Measurements from ENCODE around the gene DZIP1L. TPM values are rescaled to one million over a fixed set of nuclear protein-coding genes. Genes with fewer than 3 reads are reported as not detected.

DZIP1L gene
- total RNA-seq, 2 experiments from 2014 or later, result not detected

DNA sequence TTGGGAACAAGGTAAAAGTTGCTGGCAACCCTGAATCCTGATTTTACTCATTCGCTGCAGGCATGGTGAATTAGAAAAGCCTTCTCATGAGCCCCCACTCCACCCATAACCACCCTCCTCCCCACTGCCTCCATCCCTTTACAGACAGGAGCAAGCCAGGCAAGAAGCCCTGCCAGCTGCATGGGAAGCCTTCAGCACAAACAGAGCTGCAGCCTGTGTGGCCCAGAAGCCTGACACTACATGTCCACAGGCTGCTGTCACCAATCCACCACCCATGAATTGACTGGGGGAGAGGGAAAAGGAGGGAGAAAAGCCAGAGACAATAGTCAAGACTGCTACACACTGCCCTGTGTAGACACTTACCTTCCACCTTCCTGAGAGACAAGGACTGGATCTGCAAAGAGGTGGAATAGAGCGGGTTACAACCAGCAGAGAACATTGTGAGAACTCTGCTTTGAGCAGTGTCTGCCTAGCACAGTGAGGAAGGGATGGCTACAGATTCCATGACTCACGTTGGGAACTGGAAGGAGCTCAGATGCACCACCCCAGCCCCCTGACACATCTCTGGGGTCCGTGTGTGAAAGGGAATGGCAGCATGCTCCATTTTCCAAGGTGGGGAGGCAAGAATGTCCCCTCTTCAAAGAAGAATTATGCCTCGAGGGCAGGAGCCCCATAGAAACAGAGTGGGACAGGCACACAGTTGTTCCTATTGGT, 33.9 kb downstream of the DZIP1L start:
- CTCF ChIA-PET, result interaction anchor here (0.6 to 2.6 kb wide), 5 partner anchors 12 to 281 kb away, joined by 3 to 11 read pairs (median 5); no protein-coding TSS in a partner anchor
- intact Hi-C loops (cut with micrococcal nuclease), result loop anchor here (1.0 to 5.0 kb wide), 3 partner anchors 15 to 246 kb away; partner anchors contain the start of genes DBR1 and NME9

DNA sequence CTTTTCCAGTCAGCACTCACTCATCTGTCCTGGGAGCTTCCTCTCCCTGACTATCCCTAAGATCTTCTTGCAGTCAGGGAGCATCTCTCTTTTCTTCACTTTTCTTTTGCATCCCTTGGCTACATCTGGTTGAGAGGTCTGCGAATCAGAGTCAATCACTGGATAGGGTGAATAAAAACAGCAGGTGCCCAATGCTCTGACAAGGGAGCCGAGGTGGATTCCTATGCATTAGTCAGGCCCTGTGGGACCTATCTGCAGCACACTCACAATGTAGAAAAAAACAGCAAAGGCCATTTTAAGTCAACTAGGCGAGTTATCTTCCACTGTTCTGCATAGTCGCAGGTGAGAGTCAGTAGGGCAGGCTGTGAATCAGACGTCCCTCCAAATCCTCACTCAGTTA, 35.5 kb downstream of the DZIP1L start:
- CTCF ChIA-PET, result no interaction called here
- intact Hi-C loops (cut with micrococcal nuclease), result loop anchor here (5.0 kb wide), 1 partner anchor 247 kb away; the partner anchor contains the start of gene NME9
- Mint-ChIP-seq H3K27ac (no peak overlapping the region), H3K9me3 (no peaks in the 10 kb centered on the region), H3K36me3 (ENCODE audit: low read depth) (no peaks in the 10 kb centered on the region), H3K27me3 (ENCODE audit: low read depth) (peaks cover 9% of the 10 kb centered on the region), H3K4me1 (ENCODE audit: low read depth) (peaks cover 29% of the 10 kb centered on the region), H3K4me3 (no peak overlapping the region)
- DNase-seq, result no peak

More for the DNA sequence above, 33.9 kb downstream of the DZIP1L start:
- no peak for DNase-seq
- Mint-ChIP-seq H3K27me3 (ENCODE audit: low read depth) (peaks cover 9% of the 10 kb centered on the region), H3K36me3 (ENCODE audit: low read depth) (no peaks in the 10 kb centered on the region), H3K4me3 (no peak overlapping the region), H3K4me1 (ENCODE audit: low read depth) (peaks cover 29% of the 10 kb centered on the region), H3K27ac (no peak overlapping the region), H3K9me3 (no peaks in the 10 kb centered on the region)

DNA sequence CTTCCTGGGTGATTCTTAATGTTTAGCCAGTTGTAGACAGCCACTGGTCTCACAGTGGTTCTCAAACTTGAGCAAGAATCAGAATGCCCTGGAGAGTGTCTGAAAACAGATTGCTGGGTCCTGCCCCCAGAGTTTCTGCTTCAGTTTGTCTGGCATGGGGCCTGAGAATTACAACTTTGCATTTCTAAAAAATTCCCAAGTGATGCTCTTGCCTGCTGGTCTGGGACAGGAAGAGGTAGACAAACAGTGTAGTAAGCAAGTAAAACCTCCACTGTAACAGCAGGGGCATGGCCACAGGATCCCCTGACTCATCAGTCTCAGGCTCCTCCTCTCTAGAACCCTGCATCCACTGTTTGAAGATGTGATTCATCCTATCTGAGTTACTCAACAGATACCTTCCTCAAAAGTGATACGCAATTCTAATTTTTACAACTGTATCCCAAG, 36.5 kb downstream of the DZIP1L start:
- DNase-seq, result peak; percentile 45
- Mint-ChIP-seq H3K36me3 (ENCODE audit: low read depth) (no peaks in the 10 kb centered on the region), H3K27me3 (ENCODE audit: low read depth) (peaks cover 9% of the 10 kb centered on the region), H3K4me3 (no peak overlapping the region), H3K27ac (no peak overlapping the region), H3K4me1 (ENCODE audit: low read depth) (peaks cover 29% of the 10 kb centered on the region), H3K9me3 (no peaks in the 10 kb centered on the region)
- intact Hi-C loops (cut with micrococcal nuclease), result no loop called here
- CTCF ChIA-PET, result interaction anchor here (0.7 kb wide), 1 partner anchor 40 kb away, joined by 4 read pairs; no protein-coding TSS in a partner anchor

DNA sequence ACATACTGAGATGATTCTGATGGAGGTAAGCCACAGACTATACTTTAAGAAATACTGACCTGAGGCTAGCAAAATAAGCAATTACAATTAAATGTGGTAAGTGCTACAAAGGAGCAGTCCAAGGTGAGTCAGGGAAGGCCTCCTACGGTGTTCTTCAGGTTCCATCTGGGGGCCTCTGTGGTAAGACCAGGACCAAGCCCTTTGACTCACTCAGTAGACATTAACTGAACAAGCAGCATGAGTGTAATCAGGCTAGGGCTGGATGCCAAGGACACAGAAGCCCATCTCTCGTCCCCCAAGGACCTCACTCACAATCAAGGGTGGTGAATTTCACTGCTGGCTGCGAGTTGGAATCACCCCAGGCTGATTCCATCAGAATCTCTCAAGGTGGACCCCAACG, 37.3 kb downstream of the DZIP1L start:
- H3K9me3 Mint-ChIP-seq, result no peaks in the 10 kb centered on the region
- no peak overlapping the region for H3K27ac Mint-ChIP-seq
- peaks cover 9% of the 10 kb centered on the region for H3K27me3 Mint-ChIP-seq (ENCODE audit: low read depth)
- no peaks in the 10 kb centered on the region for H3K36me3 Mint-ChIP-seq (ENCODE audit: low read depth)
- H3K4me3 Mint-ChIP-seq, result no peak overlapping the region
- peaks cover 22% of the 10 kb centered on the region for H3K4me1 Mint-ChIP-seq (ENCODE audit: low read depth)
- intact Hi-C loops (cut with micrococcal nuclease), result no loop called here
- no peak for DNase-seq
- CTCF ChIA-PET, result interaction anchor here (0.7 kb wide), 1 partner anchor 40 kb away, joined by 4 read pairs; no protein-coding TSS in a partner anchor

DNA sequence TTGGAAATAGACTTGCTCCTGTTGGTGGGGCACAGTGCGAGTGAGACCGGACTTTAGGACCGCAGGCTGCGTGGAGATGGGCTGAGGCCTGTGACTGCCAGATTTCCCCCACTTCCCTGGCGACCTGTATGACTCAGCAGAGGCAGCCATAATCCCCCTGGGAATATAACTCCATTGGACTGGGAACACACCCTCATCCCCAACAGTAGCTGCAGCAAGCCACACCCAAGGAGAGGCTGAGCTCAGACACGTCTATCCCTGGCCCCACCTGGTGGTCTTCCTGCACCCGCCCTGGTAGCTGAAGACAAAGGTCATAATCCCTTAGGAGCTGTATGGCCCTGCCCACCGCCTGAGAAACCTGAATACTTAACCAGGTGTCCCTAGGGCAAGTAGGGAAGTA, 42.6 kb downstream of the DZIP1L start:
- Mint-ChIP-seq H3K9me3 (no peaks in the 10 kb centered on the region), H3K4me1 (ENCODE audit: low read depth) (no peaks in the 10 kb centered on the region), H3K4me3 (no peak overlapping the region), H3K36me3 (ENCODE audit: low read depth) (no peaks in the 10 kb centered on the region), H3K27ac (no peak overlapping the region), H3K27me3 (ENCODE audit: low read depth) (peaks cover 10% of the 10 kb centered on the region)
- CTCF ChIA-PET, result interaction anchor here (1.5 to 2.0 kb wide), 2 partner anchors 10 to 45 kb away, joined by 3 to 13 read pairs; no protein-coding TSS in a partner anchor
- DNase-seq, result no peak
- intact Hi-C loops (cut with micrococcal nuclease), result no loop called here

DNA sequence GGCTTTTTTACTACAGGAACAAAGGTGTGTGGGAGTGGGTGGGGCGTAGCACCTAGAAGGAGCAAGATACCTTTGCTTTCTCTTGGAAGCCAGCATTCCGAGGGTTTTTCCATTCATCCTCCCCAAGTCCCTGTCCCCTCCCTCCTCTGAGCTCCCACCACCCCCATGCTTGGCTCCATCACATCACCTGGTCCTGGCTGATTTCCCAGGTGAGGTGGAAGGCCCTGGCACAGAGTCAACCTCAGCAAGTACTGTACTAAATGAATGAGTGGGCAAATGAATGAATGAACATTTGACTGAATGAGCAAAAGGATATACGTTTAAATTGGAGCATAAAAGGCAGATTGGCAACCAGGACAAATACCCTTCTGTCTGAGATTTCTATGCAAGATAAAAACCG, 45.4 kb downstream of the DZIP1L start:
- Mint-ChIP-seq H3K27ac (no peak overlapping the region), H3K4me1 (ENCODE audit: low read depth) (peaks cover 6% of the 10 kb centered on the region), H3K4me3 (no peak overlapping the region), H3K9me3 (no peaks in the 10 kb centered on the region), H3K27me3 (ENCODE audit: low read depth) (peaks cover 10% of the 10 kb centered on the region), H3K36me3 (ENCODE audit: low read depth) (no peaks in the 10 kb centered on the region)
- CTCF ChIA-PET, result interaction anchor here (0.6 to 9.5 kb wide), 12 partner anchors 10 to 846 kb away, joined by 3 to 153 read pairs (median 3); partner anchors contain the start of gene DZIP1L
- no peak for DNase-seq
- intact Hi-C loops (cut with micrococcal nuclease), result no loop called here

DNA sequence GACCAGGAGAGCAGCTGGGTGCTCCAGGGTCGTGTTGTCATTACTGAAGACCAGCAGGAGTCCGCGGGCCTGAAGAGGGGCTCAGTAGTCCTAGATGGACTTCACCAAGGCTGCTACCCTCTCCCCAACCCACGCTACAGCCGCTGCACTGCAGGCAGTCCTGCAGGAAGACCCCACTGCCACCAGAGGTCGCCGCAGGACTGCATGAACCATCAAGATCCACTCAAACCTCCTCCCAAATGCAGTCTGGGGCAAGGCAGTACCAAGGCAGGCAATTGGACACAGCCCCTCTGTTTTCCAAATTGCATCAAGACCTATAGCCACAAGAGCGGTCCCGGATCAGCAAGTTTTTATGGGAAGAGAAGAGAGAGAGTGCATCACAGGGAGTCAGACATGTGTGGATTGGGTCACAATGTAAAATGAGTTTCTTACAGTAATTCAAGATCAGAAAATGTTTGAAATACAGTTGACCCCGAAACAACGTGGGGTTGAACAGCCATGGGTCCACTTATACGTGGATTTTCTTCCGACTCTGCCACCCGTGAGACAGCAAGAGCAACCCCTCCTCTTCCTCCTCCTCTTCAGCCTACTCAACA, 46.7 kb downstream of the DZIP1L start:
- Mint-ChIP-seq H3K4me3 (no peak overlapping the region), H3K9me3 (no peaks in the 10 kb centered on the region), H3K36me3 (ENCODE audit: low read depth) (no peaks in the 10 kb centered on the region), H3K4me1 (ENCODE audit: low read depth) (peaks cover 6% of the 10 kb centered on the region), H3K27ac (no peak overlapping the region), H3K27me3 (ENCODE audit: low read depth) (peaks cover 10% of the 10 kb centered on the region)
- intact Hi-C loops (cut with micrococcal nuclease), result loop anchor here (1.0 to 10.0 kb wide), 6 partner anchors 51 to 848 kb away; partner anchors contain the start of genes CEP70 and ESYT3
- peak; percentile 87 for DNase-seq
- CTCF ChIA-PET, result interaction anchor here (0.5 to 9.5 kb wide), 12 partner anchors 14 to 1140 kb away, joined by 3 to 153 read pairs (median 4); partner anchors contain the start of gene DZIP1L

DNA sequence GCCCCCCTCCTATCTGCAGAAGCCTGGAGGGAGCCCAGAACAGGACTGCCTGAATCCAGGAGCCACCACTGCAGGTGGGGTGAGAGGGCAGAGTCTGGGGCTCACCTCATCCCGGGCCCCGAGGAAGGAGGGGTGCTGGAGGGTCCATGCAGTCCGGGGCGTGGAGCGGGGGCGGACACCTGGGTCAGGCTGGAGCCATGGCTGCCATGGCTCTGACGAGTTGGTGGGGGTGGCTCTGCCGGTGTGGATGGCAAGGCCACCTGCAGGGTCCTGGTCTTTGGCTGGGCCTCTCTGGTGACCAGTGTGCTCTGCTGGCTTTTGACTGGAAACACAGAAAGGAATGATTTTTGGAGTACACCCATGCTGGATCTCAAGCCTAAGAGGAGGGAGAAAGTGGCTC, 47.4 kb downstream of the DZIP1L start:
- intact Hi-C loops (cut with micrococcal nuclease), result loop anchor here (1.0 to 10.0 kb wide), 6 partner anchors 51 to 849 kb away; partner anchors contain the start of genes CEP70 and ESYT3
- DNase-seq, result no peak
- Mint-ChIP-seq H3K9me3 (no peaks in the 10 kb centered on the region), H3K27ac (no peak overlapping the region), H3K27me3 (ENCODE audit: low read depth) (peaks cover 10% of the 10 kb centered on the region), H3K4me1 (ENCODE audit: low read depth) (peaks cover 6% of the 10 kb centered on the region), H3K36me3 (ENCODE audit: low read depth) (no peaks in the 10 kb centered on the region), H3K4me3 (no peak overlapping the region)
- CTCF ChIA-PET, result interaction anchor here (0.5 to 9.5 kb wide), 4 partner anchors 45 to 1140 kb away, joined by 3 to 153 read pairs (median 7); partner anchors contain the start of gene DZIP1L

DNA sequence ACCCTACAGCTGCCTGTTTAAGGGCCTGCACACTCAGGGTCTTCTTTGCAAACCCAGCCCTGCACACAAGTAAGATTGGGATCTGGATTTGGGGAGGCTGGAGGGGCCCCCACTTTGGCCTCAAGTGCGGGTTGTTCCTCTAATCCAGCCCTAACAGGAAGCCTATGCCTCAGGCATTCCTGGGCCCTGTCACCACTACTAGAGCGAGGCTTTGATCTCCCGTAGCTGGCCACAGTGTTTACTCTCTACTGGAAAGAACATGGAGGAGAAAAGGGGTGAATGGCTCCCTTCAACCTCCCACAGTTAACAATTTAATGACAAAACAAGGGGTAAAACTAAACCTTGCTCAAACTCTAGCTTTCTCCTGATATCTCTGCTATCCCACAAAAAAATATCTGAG, 48.4 kb downstream of the DZIP1L start:
- no peak overlapping the region for H3K27ac Mint-ChIP-seq
- CTCF ChIA-PET, result interaction anchor here (0.7 to 9.5 kb wide), 4 partner anchors 51 to 606 kb away, joined by 3 to 153 read pairs (median 4); partner anchors contain the start of genes CEP70 and DZIP1L
- H3K27me3 Mint-ChIP-seq (ENCODE audit: low read depth), result peaks cover 6% of the 10 kb centered on the region
- no peaks in the 10 kb centered on the region for H3K36me3 Mint-ChIP-seq (ENCODE audit: low read depth)
- no peak overlapping the region for H3K4me3 Mint-ChIP-seq
- DNase-seq, result no peak
- H3K4me1 Mint-ChIP-seq (ENCODE audit: low read depth), result peaks cover 6% of the 10 kb centered on the region
- intact Hi-C loops (cut with micrococcal nuclease), result loop anchor here (1.0 to 10.0 kb wide), 7 partner anchors 15 to 525 kb away; partner anchors contain the start of genes CEP70, DBR1, ESYT3 and NME9
- no peaks in the 10 kb centered on the region for H3K9me3 Mint-ChIP-seq

DNA sequence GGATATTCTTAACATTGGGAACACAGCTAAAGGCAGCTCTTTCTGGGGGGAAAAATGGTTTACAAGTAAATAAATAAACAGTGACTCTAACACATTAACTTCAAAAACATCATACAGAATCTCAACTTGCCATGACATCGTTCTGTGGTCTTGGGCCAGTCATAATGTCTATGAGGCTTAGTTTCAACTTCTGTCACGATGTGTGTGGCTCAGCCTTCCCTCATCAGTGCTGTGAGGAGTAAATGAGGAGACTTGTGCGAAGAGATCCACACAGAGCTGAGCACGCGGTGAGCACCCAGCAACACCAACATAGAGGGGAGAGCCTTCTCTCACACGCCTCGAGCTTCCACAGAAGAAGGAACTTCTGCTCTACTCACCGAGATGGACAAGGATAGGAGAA, 49.0 kb downstream of the DZIP1L start:
- H3K36me3 Mint-ChIP-seq (ENCODE audit: low read depth), result no peaks in the 10 kb centered on the region
- peak; percentile 66 for DNase-seq
- H3K27ac Mint-ChIP-seq, result peak overlapping the region; percentile 54
- H3K9me3 Mint-ChIP-seq, result no peaks in the 10 kb centered on the region
- intact Hi-C loops (cut with micrococcal nuclease), result loop anchor here (1.0 to 10.0 kb wide), 7 partner anchors 16 to 526 kb away; partner anchors contain the start of genes CEP70, DBR1, ESYT3 and NME9
- peaks cover 5% of the 10 kb centered on the region for H3K27me3 Mint-ChIP-seq (ENCODE audit: low read depth)
- CTCF ChIA-PET, result interaction anchor here (0.5 to 9.5 kb wide), 5 partner anchors 16 to 528 kb away, joined by 3 to 153 read pairs (median 4); partner anchors contain the start of genes CEP70 and DZIP1L
- H3K4me3 Mint-ChIP-seq, result no peak overlapping the region
- H3K4me1 Mint-ChIP-seq (ENCODE audit: low read depth), result peaks cover 6% of the 10 kb centered on the region

DNA sequence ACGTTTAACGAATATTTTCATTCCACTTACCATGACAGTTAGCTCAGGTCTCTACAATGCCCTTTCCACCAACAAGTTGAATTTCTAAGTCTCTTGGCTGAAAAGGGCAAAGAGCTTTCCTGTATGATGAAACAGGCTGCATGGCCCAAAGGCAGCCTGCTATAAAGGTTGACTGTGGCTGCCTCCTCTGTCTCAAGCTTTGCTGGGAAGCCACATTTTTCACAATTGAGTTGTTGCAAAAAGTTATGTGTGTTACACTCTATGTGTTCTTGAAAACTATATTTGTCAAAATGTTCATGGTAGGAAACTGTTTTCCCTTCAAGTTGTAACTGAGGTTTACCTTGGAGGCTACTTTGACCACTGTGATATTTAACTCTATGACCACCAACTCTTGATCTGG, 49.5 kb downstream of the DZIP1L start:
- Mint-ChIP-seq H3K36me3 (ENCODE audit: low read depth) (no peaks in the 10 kb centered on the region), H3K4me1 (ENCODE audit: low read depth) (peaks cover 6% of the 10 kb centered on the region), H3K9me3 (no peaks in the 10 kb centered on the region), H3K27me3 (ENCODE audit: low read depth) (peaks cover 5% of the 10 kb centered on the region), H3K27ac (peak overlapping the region; percentile 54), H3K4me3 (no peak overlapping the region)
- CTCF ChIA-PET, result interaction anchor here (0.5 to 9.5 kb wide), 6 partner anchors 16 to 528 kb away, joined by 3 to 153 read pairs (median 4); partner anchors contain the start of genes CEP70 and DZIP1L
- peak; percentile 18 for DNase-seq
- intact Hi-C loops (cut with micrococcal nuclease), result loop anchor here (1.0 to 10.0 kb wide), 7 partner anchors 16 to 526 kb away; partner anchors contain the start of genes CEP70, DBR1, ESYT3 and NME9

DNA sequence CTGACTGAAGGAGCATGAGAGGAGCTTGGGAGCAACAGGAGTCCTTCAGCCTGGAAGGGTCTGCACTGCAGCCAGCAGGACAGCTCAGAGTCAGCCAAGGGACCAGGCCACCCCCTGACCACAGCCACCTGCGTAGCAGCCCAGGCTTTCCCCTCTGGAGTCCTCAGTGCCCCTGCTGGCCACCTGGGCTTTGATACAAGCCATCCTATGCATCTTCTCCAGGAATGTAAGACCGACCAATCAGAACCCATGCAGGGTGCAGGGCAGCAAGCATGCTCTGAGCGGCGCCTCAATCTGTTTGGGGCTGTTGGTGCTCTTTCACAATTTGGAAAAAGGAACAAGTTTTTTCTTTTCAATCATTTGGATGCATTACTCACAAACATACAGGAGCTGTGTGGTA, 52.0 kb downstream of the DZIP1L start:
- Mint-ChIP-seq H3K4me1 (ENCODE audit: low read depth) (peaks cover 6% of the 10 kb centered on the region), H3K4me3 (no peak overlapping the region), H3K27me3 (ENCODE audit: low read depth) (peaks cover 1% of the 10 kb centered on the region), H3K9me3 (no peaks in the 10 kb centered on the region), H3K27ac (no peak overlapping the region), H3K36me3 (ENCODE audit: low read depth) (no peaks in the 10 kb centered on the region)
- DNase-seq, result no peak
- CTCF ChIA-PET, result interaction anchor here (9.5 kb wide), 1 partner anchor 54 kb away, joined by 153 read pairs; the partner anchor contains the start of gene DZIP1L
- intact Hi-C loops (cut with micrococcal nuclease), result loop anchor here (10.0 kb wide), 1 partner anchor 231 kb away; no protein-coding TSS in a partner anchor

Measured in activated naive CD4-positive, alpha-beta T cell treated with anti-CD3 and anti-CD28 coated beads for 36 hours (primary cell).